HCEC 1CT (cell line): Measurements from ENCODE around the gene LRRC74A.
"Not testable (repeated sequence)": the region's sequence is repeated elsewhere in the genome, so short reads cannot be mapped to it uniquely, and the experiment has no call there.

Experiments
- DNase-seq: peaks from one replicate; pipeline ENCODE4 v3.0.0-alpha.2; 2017

LRRC74A gene

GRCh38 chr14:76900682-76901081, 74.5 kb downstream of the LRRC74A start:
- DNase-seq, result no peak

- no peak for DNase-seq
Measured at GRCh38 chr14:76901171-76902055, 75.2 kb downstream of the LRRC74A start.

GRCh38 chr14:76902591-76902990, 76.4 kb downstream of the LRRC74A start:
- DNase-seq, result no peak

DNA sequence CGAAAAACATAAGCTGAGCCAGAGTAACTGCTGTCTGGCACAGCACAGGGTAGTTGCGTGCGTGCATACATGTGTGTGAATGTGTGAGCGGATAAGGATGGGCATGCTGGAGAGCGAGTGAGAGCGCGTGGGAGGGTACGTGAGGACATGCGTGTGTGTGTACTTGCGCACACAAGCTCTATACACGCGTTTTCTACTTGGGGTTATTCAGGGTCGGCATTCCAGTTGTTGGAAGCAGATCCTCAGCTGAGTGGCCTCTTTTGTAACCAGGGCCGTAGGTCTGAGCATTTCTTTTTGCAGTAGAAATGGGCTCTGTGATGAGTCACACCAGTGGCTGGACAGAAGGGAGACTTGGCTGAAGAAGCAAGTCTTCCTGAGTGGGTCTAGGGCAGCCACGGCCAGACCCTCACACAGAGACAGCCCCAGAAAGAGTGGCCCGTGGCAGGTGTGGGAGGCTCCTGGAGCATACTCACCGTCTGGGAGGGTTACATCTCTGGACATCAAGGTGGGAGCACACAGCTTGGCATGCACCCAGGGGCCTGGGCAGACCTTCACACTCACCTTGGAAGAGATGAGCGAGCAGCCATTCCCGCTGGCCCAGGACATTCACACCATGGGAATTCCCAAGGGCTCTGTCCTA, 78.0 kb downstream of the LRRC74A start:
- peak; percentile 84 for DNase-seq

- DNase-seq, result peak; percentile 94
Measured at GRCh38 chr14:76904740-76905569, 78.7 kb downstream of the LRRC74A start.

- DNase-seq, result no peak
Measured at GRCh38 chr14:76908834-76909233, 82.6 kb downstream of the LRRC74A start.

GRCh38 chr14:76909266-76909665, 83.1 kb downstream of the LRRC74A start:
- no peak for DNase-seq

DNA sequence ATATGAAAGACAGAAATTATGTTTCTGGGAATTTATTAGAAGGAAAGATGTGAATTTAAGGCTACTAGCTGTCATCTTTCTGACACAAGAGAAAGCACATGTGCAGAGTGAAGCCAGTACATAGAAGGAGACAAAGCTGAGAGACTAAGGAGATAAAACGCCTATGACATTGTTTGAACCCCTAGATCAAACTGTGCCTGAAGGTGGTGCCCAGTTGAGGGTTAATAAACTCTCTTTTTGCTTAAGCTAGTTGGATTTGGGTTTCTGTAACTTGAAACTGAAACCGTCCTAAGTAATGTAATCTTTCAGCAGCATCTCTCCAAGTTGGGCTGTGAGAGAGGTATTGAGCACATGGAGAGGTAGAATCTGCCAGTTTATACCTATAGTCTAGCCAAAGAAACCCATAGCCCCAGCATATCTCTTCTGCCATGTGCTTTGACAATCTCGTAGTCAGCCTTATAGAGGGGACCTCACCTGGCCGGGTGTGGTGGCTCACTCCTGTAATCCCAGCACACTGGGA, 84.2 kb downstream of the LRRC74A start:
- DNase-seq, result no peak

DNA sequence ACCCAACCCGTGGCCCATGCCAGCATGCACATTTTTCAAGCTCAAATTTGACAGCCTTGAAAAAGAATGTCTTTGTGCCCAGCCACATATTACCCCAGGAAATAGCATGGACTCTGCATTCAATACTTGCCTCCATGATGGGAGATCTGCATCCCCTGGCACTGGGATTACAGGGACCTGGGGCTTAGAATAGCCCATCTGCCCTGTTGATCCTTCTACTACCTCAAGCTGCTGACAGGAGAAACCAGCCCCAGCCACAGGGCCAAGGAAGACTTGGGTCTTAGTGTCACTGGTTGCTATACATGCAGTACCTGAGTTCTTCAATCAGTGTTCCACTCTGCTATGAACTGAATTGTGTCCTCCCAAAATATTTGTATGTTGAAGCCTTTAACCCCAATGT, 85.3 kb downstream of the LRRC74A start:
- DNase-seq, result no peak

DNA sequence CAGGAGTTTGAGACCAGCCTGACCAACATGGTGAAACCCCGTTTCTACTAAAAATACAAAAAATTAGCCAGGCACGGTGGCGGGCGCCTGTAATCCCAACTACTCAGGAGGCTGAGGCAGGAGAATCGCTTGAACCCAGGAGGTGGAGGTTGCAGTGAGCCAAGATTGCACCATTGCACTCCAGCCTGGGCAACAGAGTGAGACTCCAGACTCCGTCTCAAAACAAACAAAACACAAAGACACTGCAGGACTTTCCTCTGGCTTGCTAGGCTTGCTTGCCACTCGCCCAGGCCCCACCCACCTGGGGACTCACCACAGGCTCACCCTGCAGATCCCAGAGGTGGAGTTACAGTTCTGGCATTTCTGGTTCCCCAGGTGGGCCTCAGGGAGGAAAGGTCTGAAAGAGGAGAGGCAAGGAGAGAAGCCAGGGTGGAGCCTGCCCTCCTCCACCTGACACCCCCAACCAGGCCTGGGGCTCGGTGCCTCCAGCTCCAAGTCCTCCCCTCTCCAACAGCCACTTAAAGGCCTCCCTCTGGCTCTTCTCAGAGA, 88.4 kb downstream of the LRRC74A start:
- not testable (repeated sequence) for DNase-seq

- no peak for DNase-seq
Measured at GRCh38 chr14:76916040-76916715, 90.0 kb downstream of the LRRC74A start.

DNA sequence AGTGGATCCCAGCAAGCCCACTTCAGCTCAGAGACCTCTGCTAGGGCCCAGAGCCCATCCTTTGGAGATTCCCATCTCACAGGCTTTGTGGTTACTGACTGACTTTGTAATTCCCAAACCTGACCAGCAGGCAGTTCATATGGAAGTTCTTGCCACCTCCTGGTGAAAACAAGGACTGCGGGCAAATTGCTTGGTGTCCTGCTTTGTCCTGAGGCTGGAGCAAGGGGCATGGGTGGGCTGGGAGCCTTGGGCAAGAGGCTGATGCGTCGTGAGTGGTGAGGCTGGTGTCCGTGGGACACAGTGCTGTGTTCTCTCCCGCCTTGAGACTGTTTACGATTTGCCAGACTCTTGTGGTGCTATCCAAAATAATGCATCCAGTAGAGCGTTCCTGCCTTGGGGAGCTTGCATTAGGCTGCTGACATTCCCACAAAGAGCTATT, 91.0 kb downstream of the LRRC74A start:
- DNase-seq, result peak; percentile 74

GRCh38 chr14:76917745-76918255, 91.6 kb downstream of the LRRC74A start:
- DNase-seq, result no peak

DNA sequence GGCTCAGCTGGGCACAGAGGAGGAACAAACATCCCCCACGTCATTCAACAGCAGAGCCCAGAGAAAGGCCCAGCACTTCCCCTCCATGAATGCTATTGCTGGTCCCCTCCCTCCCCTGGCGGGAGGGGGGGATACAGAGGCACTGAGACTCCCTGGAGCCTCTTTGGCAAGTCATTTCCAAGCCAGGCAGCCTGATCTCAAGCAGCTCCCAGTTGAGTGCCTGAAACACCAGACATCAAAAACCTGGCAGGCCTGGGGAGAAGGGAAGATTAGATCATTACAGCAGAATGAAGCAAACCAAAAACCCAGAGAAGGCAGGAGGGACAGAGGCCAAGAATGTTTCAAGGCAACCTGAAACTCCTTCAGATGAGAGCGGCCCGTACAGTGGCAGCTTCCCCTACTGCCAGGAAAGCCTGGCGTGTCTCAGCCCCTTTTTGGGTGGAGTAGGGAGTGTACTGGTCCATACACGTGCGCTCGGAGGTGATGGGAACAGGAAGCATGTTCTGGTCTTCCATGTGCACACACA, 92.1 kb downstream of the LRRC74A start:
- DNase-seq, result peak; percentile 70

DNA sequence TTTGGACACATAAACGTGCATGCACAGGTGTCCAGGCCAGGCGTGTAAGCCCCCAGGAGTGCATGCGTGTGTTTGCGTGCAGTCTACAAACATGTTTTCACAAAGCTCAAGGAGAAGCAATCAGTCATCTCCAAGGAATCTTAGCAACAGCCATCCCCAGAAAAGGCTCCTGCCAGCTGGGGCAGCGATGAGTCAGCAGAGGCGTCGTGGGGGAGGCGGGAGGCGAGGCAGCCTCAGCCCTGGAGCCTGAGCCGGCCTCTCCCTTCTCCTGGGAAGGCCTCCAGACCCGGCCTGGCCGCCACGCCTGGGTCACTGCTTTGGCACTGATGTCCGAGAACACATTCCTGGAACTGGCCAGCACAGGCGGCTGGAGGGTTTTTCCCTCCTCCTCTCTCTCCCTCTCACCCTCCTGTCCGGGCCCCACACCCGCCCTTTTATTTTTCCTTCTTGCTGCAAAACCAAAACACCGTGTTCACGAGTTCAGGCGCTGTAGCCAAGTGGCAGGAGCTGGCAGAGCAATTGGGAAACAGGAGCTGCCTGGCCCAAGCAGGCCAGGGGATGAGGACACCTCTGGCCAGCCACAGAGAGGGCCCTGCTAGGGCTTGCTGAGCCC, 92.7 kb downstream of the LRRC74A start:
- peak; percentile 99 for DNase-seq
